ENCODE results near the gene ECI1.
A peak's percentile ranks its signal among the peaks of the same experiment; 100 is the strongest.
"Not testable (repeated sequence)": the region's sequence is repeated elsewhere in the genome, so short reads cannot be mapped to it uniquely, and the experiment has no call there.

Gene ECI1

GRCh38 chr16:2278956-2279800 is 27.8 kb upstream of the ECI1 start:
- no peak for DNase-seq (ENCODE audit: low read depth)

- DNase-seq (ENCODE audit: low read depth) = no peak
Measured at GRCh38 chr16:2278272-2278608, 26.9 kb upstream of the ECI1 start.

GRCh38 chr16:2277466-2278271 is 26.3 kb upstream of the ECI1 start:
- DNase-seq (ENCODE audit: low read depth) = no peak

- DNase-seq (ENCODE audit: low read depth) = no peak
Measured at GRCh38 chr16:2276368-2277195, 25.2 kb upstream of the ECI1 start.

GRCh38 chr16:2275476-2276367 is 24.3 kb upstream of the ECI1 start:
- no peak for DNase-seq (ENCODE audit: low read depth)

- no peak for DNase-seq (ENCODE audit: low read depth)
Measured at GRCh38 chr16:2273931-2274330, 22.5 kb upstream of the ECI1 start.

GRCh38 chr16:2273484-2273883 is 22.1 kb upstream of the ECI1 start:
- DNase-seq (ENCODE audit: low read depth) = no peak

- DNase-seq (ENCODE audit: low read depth) = no peak
Measured at GRCh38 chr16:2271848-2272461, 20.6 kb upstream of the ECI1 start.

- no peak for DNase-seq (ENCODE audit: low read depth)
Measured at GRCh38 chr16:2270588-2271470, 19.4 kb upstream of the ECI1 start.

- DNase-seq (ENCODE audit: low read depth) = no peak
Measured at GRCh38 chr16:2270070-2270462, 18.7 kb upstream of the ECI1 start.

- peak; percentile 96 for DNase-seq (ENCODE audit: low read depth)
Measured at GRCh38 chr16:2267913-2268666, 16.7 kb upstream of the ECI1 start, which contains the start of gene RNPS1. RNPS1 (minus strand) TSS chr16:2268126; CDS start chr16:2264643, 3,483 bp downstream.

- not testable (repeated sequence) for DNase-seq (ENCODE audit: low read depth)
Measured at GRCh38 chr16:2267505-2267912, 16.1 kb upstream of the ECI1 start.

GRCh38 chr16:2266887-2267286 is 15.5 kb upstream of the ECI1 start:
- not testable (repeated sequence) for DNase-seq (ENCODE audit: low read depth)

GRCh38 chr16:2263026-2263425 is 11.6 kb upstream of the ECI1 start:
- DNase-seq (ENCODE audit: low read depth) = not testable (repeated sequence)

- DNase-seq (ENCODE audit: low read depth) = no peak
Measured at GRCh38 chr16:2260250-2260649, 8.9 kb upstream of the ECI1 start.

- not testable (repeated sequence) for DNase-seq (ENCODE audit: low read depth)
Measured at GRCh38 chr16:2258530-2258929, 7.1 kb upstream of the ECI1 start.

GRCh38 chr16:2257726-2258125 is 6.3 kb upstream of the ECI1 start:
- no peak for DNase-seq (ENCODE audit: low read depth)

- DNase-seq (ENCODE audit: low read depth) = no peak
Measured at GRCh38 chr16:2256531-2257140, 5.2 kb upstream of the ECI1 start.

GRCh38 chr16:2253293-2253692 is 1.9 kb upstream of the ECI1 start:
- DNase-seq (ENCODE audit: low read depth) = no peak
